ENCODE results near the gene SESN1.

SESN1 gene

GRCh38 chr6:108957221-108957620 lies 137.4 kb downstream of the SESN1 start:
- Histone ChIP-seq H3K27me3 (replicated peaks in 2 of 5; ENCODE audit: control insufficient read depth in 4 of 5, insufficient read depth in 5 of 5, low read length in 4 of 5) (no peaks in the 10 kb centered on the region), H3K4me3 (ENCODE audit: control insufficient read depth in 1 of 7, extremely low read depth in 1 of 7, insufficient read depth in 4 of 7, low read depth in 2 of 7, low read length in 6 of 7) (no peak overlapping the region), H3K4me1 (ENCODE audit: control extremely low read depth in 1 of 4, control insufficient read depth in 4 of 4, insufficient read depth in 4 of 4, low read length in 3 of 4) (peaks cover 0 to 37% (median 15%) of the 10 kb centered on the region in 4 experiments), H3K9me3 (ENCODE audit: control extremely low read depth in 1 of 5, control insufficient read depth in 4 of 5, insufficient read depth in 2 of 5, low read depth in 1 of 5, low read length in 4 of 5) (no peaks in the 10 kb centered on the region), H3K27ac (ENCODE audit: insufficient read depth in 1 of 2, low read depth in 1 of 2, low read length in 2 of 2, poor library complexity in 1 of 2, severe bottlenecking in 2 of 2) (no peak overlapping the region), H3K36me3 (ENCODE audit: control insufficient read depth in 4 of 4, insufficient read depth in 4 of 4, low read length in 3 of 4) (no peaks in the 10 kb centered on the region)
- POLR2A ChIA-PET: no interaction called here
- CTCF ChIA-PET: interaction anchor here (0.8 to 2.8 kb wide), 3 partner anchors 9 to 114 kb away, joined by 3 to 7 read pairs (median 3); no protein-coding TSS in a partner anchor
- 69% methylated on average over 3 of the region's 4 CpGs for WGBS (ENCODE audit: insufficient coverage)
- no peak for DNase-seq

GRCh38 chr6:108955329-108955949 lies 139.2 kb downstream of the SESN1 start:
- 79% methylated on average over 15 of the region's 15 CpGs for WGBS (ENCODE audit: insufficient coverage)
- no peaks in the 10 kb centered on the region for H3K27me3 ChIP-seq (replicated peaks in 2 of 5; ENCODE audit: control insufficient read depth in 4 of 5, insufficient read depth in 5 of 5, low read length in 4 of 5)
- no peaks in the 10 kb centered on the region for H3K9me3 ChIP-seq (ENCODE audit: control extremely low read depth in 1 of 5, control insufficient read depth in 4 of 5, insufficient read depth in 2 of 5, low read depth in 1 of 5, low read length in 4 of 5)
- no peak overlapping the region for H3K4me3 ChIP-seq (ENCODE audit: control insufficient read depth in 1 of 7, extremely low read depth in 1 of 7, insufficient read depth in 4 of 7, low read depth in 2 of 7, low read length in 6 of 7)
- ChIA-PET POLR2A (no interaction called here), CTCF (interaction anchor here (0.9 to 2.2 kb wide), 8 partner anchors 11 to 101 kb away, joined by 3 to 7 read pairs (median 4); no protein-coding TSS in a partner anchor)
- H3K36me3 ChIP-seq (ENCODE audit: control insufficient read depth in 4 of 4, insufficient read depth in 4 of 4, low read length in 3 of 4): no peaks in the 10 kb centered on the region
- H3K4me1 ChIP-seq (ENCODE audit: control extremely low read depth in 1 of 4, control insufficient read depth in 4 of 4, insufficient read depth in 4 of 4, low read length in 3 of 4): peaks cover 0 to 34% (median 15%) of the 10 kb centered on the region in 4 experiments
- no peak overlapping the region for H3K27ac ChIP-seq (ENCODE audit: insufficient read depth in 1 of 2, low read depth in 1 of 2, low read length in 2 of 2, poor library complexity in 1 of 2, severe bottlenecking in 2 of 2)
- DNase-seq: no peak

GRCh38 chr6:108953681-108954080 lies 141.0 kb downstream of the SESN1 start:
- no peak overlapping the region for H3K4me3 ChIP-seq (ENCODE audit: control insufficient read depth in 1 of 7, extremely low read depth in 1 of 7, insufficient read depth in 4 of 7, low read depth in 2 of 7, low read length in 6 of 7)
- CTCF ChIA-PET: interaction anchor here (1.0 to 1.5 kb wide), 2 partner anchors 35 to 40 kb away, joined by 3 to 4 read pairs; no protein-coding TSS in a partner anchor
- H3K36me3 ChIP-seq (ENCODE audit: control insufficient read depth in 4 of 4, insufficient read depth in 4 of 4, low read length in 3 of 4): no peaks in the 10 kb centered on the region
- POLR2A ChIA-PET: no interaction called here
- no peak overlapping the region for H3K27ac ChIP-seq (ENCODE audit: insufficient read depth in 1 of 2, low read depth in 1 of 2, low read length in 2 of 2, poor library complexity in 1 of 2, severe bottlenecking in 2 of 2)
- DNase-seq: no peak
- peaks cover 0 to 17% (median 2%) of the 10 kb centered on the region in 4 experiments for H3K4me1 ChIP-seq (ENCODE audit: control extremely low read depth in 1 of 4, control insufficient read depth in 4 of 4, insufficient read depth in 4 of 4, low read length in 3 of 4)
- no peaks in the 10 kb centered on the region for H3K9me3 ChIP-seq (ENCODE audit: control extremely low read depth in 1 of 5, control insufficient read depth in 4 of 5, insufficient read depth in 2 of 5, low read depth in 1 of 5, low read length in 4 of 5)
- H3K27me3 ChIP-seq (replicated peaks in 2 of 5; ENCODE audit: control insufficient read depth in 4 of 5, insufficient read depth in 5 of 5, low read length in 4 of 5): no peaks in the 10 kb centered on the region

- H3K4me3 ChIP-seq (ENCODE audit: control insufficient read depth in 1 of 7, extremely low read depth in 1 of 7, insufficient read depth in 4 of 7, low read depth in 2 of 7, low read length in 6 of 7): no peak overlapping the region
- no peaks in the 10 kb centered on the region for H3K9me3 ChIP-seq (ENCODE audit: control extremely low read depth in 1 of 5, control insufficient read depth in 4 of 5, insufficient read depth in 2 of 5, low read depth in 1 of 5, low read length in 4 of 5)
- no peak for DNase-seq
- H3K36me3 ChIP-seq (ENCODE audit: control insufficient read depth in 4 of 4, insufficient read depth in 4 of 4, low read length in 3 of 4): no peaks in the 10 kb centered on the region
- H3K27ac ChIP-seq (ENCODE audit: insufficient read depth in 1 of 2, low read depth in 1 of 2, low read length in 2 of 2, poor library complexity in 1 of 2, severe bottlenecking in 2 of 2): no peak overlapping the region
- ChIA-PET CTCF (interaction anchor here (1.0 to 1.5 kb wide), 2 partner anchors 34 to 39 kb away, joined by 3 to 4 read pairs; no protein-coding TSS in a partner anchor), POLR2A (no interaction called here)
- WGBS (ENCODE audit: insufficient coverage): 95% methylated on average over 24 of the region's 27 CpGs
- no peaks in the 10 kb centered on the region for H3K27me3 ChIP-seq (replicated peaks in 2 of 5; ENCODE audit: control insufficient read depth in 4 of 5, insufficient read depth in 5 of 5, low read length in 4 of 5)
- peaks cover 0 to 20% (median 9%) of the 10 kb centered on the region in 4 experiments for H3K4me1 ChIP-seq (ENCODE audit: control extremely low read depth in 1 of 4, control insufficient read depth in 4 of 4, insufficient read depth in 4 of 4, low read length in 3 of 4)
Measured at GRCh38 chr6:108952776-108953486, 141.7 kb downstream of the SESN1 start.

- H3K36me3 ChIP-seq (ENCODE audit: control insufficient read depth in 4 of 4, insufficient read depth in 4 of 4, low read length in 3 of 4): no peaks in the 10 kb centered on the region
- peaks cover 4 to 26% (median 21%) of the 10 kb centered on the region in 4 experiments for H3K4me1 ChIP-seq (ENCODE audit: control extremely low read depth in 1 of 4, control insufficient read depth in 4 of 4, insufficient read depth in 4 of 4, low read length in 3 of 4)
- H3K9me3 ChIP-seq (ENCODE audit: control extremely low read depth in 1 of 5, control insufficient read depth in 4 of 5, insufficient read depth in 2 of 5, low read depth in 1 of 5, low read length in 4 of 5): no peaks in the 10 kb centered on the region
- CTCF ChIA-PET: interaction anchor here (3.1 kb wide), 1 partner anchor 8 kb away, joined by 14 read pairs; no protein-coding TSS in a partner anchor
- no peaks in the 10 kb centered on the region for H3K27me3 ChIP-seq (replicated peaks in 2 of 5; ENCODE audit: control insufficient read depth in 4 of 5, insufficient read depth in 5 of 5, low read length in 4 of 5)
- POLR2A ChIA-PET: interaction anchor here (0.6 kb wide), 1 partner anchor 21 kb away, joined by 3 read pairs; no protein-coding TSS in a partner anchor
- DNase-seq: no peak
- H3K4me3 ChIP-seq (ENCODE audit: control insufficient read depth in 1 of 7, extremely low read depth in 1 of 7, insufficient read depth in 4 of 7, low read depth in 2 of 7, low read length in 6 of 7): no peak overlapping the region
- WGBS (ENCODE audit: insufficient coverage): 94% methylated on average over 16 of the region's 16 CpGs
- no peak overlapping the region for H3K27ac ChIP-seq (ENCODE audit: insufficient read depth in 1 of 2, low read depth in 1 of 2, low read length in 2 of 2, poor library complexity in 1 of 2, severe bottlenecking in 2 of 2)
Measured at GRCh38 chr6:108951351-108951953, 143.2 kb downstream of the SESN1 start.

GRCh38 chr6:108948181-108948661 lies 146.4 kb downstream of the SESN1 start:
- Histone ChIP-seq H3K9me3 (ENCODE audit: control extremely low read depth in 1 of 5, control insufficient read depth in 4 of 5, insufficient read depth in 2 of 5, low read depth in 1 of 5, low read length in 4 of 5) (no peaks in the 10 kb centered on the region), H3K27me3 (replicated peaks in 2 of 5; ENCODE audit: control insufficient read depth in 4 of 5, insufficient read depth in 5 of 5, low read length in 4 of 5) (no peaks in the 10 kb centered on the region), H3K4me3 (ENCODE audit: control insufficient read depth in 1 of 7, extremely low read depth in 1 of 7, insufficient read depth in 4 of 7, low read depth in 2 of 7, low read length in 6 of 7) (peak overlapping the region in 2 of 7 experiments; percentile 2 to 31), H3K36me3 (ENCODE audit: control insufficient read depth in 4 of 4, insufficient read depth in 4 of 4, low read length in 3 of 4) (no peaks in the 10 kb centered on the region), H3K27ac (ENCODE audit: insufficient read depth in 1 of 2, low read depth in 1 of 2, low read length in 2 of 2, poor library complexity in 1 of 2, severe bottlenecking in 2 of 2) (no peak overlapping the region), H3K4me1 (ENCODE audit: control extremely low read depth in 1 of 4, control insufficient read depth in 4 of 4, insufficient read depth in 4 of 4, low read length in 3 of 4) (peaks cover 5 to 48% (median 25%) of the 10 kb centered on the region in 4 experiments)
- no peak for DNase-seq
- ChIA-PET CTCF (interaction anchor here (0.6 to 3.1 kb wide), 7 partner anchors 11 to 128 kb away, joined by 3 to 14 read pairs (median 4); no protein-coding TSS in a partner anchor), POLR2A (no interaction called here)
- 31% methylated on average over 7 of the region's 7 CpGs for WGBS (ENCODE audit: insufficient coverage)
